GM12872 (cell line): ENCODE measurements around the gene ING1.

Experiments
- CTCF ChIP-seq: IDR thresholded peaks from 3 replicates; pipeline ENCODE4 v1.5.1; 2011; ENCODE audit warnings: low read depth, mild to moderate bottlenecking, low read length, moderate library complexity; ENCODE audit not compliant: insufficient read depth

ING1 gene

GRCh38 chr13:110698689-110699088 is 14.8 kb upstream of the ING1 start:
- TF ChIP-seq CTCF, result no peak

DNA sequence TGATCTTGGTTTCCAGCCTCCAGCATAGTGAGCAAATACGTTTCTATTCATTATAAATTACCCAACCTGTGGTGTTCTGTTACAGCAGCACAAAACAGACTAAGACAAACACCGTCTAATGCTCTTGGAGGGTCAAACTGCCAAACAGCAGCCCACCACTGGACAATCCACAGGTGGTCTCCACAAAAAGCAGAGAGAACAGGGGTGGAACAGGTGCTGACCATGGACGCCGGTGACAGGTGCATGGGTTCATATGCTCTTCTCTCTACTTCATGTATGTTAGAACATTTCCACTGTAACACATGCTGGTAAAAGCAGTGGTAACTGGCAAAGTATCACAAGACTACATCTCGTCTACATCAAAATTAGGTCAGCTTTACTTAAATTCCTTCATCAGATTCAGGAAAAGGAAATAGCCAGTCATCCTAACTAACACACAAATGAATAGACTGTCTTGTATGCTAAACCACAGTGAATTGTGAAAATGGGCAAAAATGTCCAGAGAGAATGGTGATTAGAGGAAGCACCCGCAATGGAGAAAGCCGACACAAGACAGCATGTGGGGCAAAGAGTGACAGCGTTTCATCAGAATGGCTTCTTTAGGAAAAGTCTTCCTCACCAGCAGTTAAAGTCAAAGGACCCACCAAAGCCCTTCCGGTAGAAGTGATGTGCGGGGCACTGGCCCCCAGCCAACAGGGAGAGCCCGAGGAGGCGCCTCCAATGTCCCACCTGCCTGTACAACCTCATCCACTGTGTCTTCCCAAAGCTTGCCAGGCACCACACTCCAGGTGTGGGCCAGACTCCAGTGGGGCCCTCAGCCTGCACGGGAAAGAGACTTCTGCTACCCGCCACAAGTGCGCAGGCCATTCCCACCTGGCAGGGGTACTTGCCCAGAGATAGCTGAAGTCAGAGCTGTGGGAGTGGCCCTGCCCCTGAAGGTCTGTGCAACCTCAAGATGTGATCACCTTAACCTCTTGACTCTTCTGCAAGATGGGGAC is 14.1 kb upstream of the ING1 start:
- no peak for TF ChIP-seq CTCF

- TF ChIP-seq CTCF, result no peak
Observed at GRCh38 chr13:110700186-110700585, 13.3 kb upstream of the ING1 start.

GRCh38 chr13:110700641-110701040 is 12.9 kb upstream of the ING1 start:
- no peak for TF ChIP-seq CTCF

- no peak for TF ChIP-seq CTCF
Observed at GRCh38 chr13:110702089-110702488, 11.4 kb upstream of the ING1 start.

- no peak for TF ChIP-seq CTCF
Observed at GRCh38 chr13:110702591-110703526, 10.6 kb upstream of the ING1 start.

GRCh38 chr13:110705356-110705825 is 8.1 kb upstream of the ING1 start:
- TF ChIP-seq CTCF, result no peak
